ENCODE measurements around the gene SYT15B.
"Not testable (repeated sequence)": the region's sequence is repeated elsewhere in the genome, so short reads cannot be mapped to it uniquely, and the experiment has no call there.

DNA sequence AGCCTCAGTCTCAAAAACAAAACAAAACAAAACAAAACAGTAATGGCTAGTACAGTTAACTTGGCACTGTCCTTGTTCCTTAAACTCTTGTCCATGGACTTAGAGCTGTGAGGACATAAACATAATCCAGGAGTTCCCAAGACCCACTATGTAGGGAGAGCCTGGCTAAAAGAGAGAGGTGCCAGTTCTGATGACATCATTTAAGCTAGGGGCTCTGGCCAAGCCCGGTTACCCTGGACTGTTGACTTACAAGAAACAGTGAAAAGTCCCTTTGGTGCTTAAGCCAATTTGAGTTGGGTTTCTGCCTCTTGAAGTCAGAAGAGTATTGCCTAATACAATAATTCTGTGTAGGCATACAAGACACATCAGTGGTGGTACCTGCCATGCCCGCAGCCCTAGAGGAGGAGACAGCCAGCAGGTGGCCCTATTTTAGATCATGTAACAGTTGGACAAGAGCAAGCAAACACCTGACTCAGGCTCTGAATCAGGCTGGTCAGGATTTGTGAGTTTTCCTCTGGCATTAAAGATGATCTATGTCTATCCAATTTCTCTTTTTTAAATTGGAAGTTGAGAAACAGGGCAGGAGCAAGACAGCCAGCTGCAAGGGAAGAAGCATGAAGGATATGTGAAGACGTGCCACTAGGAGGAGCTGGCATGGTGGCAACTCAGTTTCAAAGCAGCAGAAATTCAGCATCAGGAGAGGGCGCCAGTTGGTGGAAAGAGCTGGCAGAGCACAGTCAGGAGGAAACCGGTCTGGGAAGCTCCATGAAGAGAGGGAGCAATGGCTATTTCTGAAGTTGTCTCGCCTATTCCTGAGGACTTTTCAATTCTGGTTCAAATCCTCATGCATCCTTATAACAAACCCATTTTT is 12.2 kb upstream of the SYT15B start:
- not testable (repeated sequence) for TF ChIP-seq EZH2 (IDR thresholded peaks at IDR 0.05; ENCODE audit: low read length, unreplicated experiment)
- TF ChIP-seq, protein P1, sequence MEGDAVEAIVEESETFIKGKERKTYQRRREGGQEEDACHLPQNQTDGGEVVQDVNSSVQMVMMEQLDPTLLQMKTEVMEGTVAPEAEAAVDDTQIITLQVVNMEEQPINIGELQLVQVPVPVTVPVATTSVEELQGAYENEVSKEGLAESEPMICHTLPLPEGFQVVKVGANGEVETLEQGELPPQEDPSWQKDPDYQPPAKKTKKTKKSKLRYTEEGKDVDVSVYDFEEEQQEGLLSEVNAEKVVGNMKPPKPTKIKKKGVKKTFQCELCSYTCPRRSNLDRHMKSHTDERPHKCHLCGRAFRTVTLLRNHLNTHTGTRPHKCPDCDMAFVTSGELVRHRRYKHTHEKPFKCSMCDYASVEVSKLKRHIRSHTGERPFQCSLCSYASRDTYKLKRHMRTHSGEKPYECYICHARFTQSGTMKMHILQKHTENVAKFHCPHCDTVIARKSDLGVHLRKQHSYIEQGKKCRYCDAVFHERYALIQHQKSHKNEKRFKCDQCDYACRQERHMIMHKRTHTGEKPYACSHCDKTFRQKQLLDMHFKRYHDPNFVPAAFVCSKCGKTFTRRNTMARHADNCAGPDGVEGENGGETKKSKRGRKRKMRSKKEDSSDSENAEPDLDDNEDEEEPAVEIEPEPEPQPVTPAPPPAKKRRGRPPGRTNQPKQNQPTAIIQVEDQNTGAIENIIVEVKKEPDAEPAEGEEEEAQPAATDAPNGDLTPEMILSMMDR (conservative IDR thresholded peaks at IDR 0.05; ENCODE audit: low read depth, low read length), result peak; percentile 53

Measured in PC-3 (cell line).